ENCODE results near the gene USP48.
"Not testable (repeated sequence)": the region's sequence is repeated elsewhere in the genome, so short reads cannot be mapped to it uniquely, and the experiment has no call there.

The USP48 gene

DNA sequence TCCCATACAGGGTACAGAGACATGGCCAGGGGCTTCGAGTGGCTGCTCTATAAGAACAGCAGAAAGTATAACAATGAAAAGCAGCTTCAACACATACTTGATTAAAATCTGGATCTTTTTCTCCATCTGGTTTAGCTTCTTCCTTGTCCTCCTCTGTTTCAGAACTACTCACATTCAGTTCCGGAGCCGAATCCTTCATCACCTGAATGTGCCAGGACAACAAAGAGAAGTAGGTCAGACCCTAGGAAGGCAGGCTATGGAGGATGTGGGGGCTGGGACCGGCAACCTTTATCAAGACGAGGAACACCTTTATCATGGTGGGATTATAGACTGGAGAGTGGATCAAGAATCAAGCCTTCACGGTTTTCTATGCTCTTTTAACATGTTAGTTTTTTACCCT lies 81.5 kb downstream of the USP48 start:
- H3K9me3 ChIP-seq (ENCODE audit: control insufficient read depth, insufficient read depth, low read length) = no peaks in the 10 kb centered on the region
- peaks cover 29% of the 10 kb centered on the region for H3K36me3 ChIP-seq (ENCODE audit: insufficient read depth, low read length)
- peaks cover 18% of the 10 kb centered on the region for H3K4me1 ChIP-seq (ENCODE audit: insufficient read depth, low read length)
- no peak overlapping the region for H3K9ac ChIP-seq (ENCODE audit: low read depth, low read length)

DNA sequence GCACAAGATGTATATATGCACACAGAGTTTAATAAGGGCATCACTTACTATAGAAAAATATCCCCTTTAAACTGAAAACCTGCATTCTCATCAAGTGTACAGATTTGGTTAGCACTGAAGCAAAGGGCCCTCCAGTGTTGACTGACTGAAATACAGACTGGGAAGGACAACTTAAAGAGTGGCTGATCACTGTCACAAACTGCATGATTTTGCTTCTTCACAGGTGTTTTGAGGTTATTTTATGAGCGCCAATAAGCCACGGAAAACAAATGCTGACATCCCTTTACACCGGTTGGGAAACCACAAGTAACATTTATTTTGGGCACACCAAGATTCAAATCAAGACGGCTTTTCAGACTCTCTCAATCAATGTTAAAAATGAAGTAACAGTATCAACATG lies 82.9 kb downstream of the USP48 start:
- H3K9me3 ChIP-seq (ENCODE audit: control insufficient read depth, insufficient read depth, low read length) = no peaks in the 10 kb centered on the region
- peaks cover 23% of the 10 kb centered on the region for H3K36me3 ChIP-seq (ENCODE audit: insufficient read depth, low read length)
- peaks cover 5% of the 10 kb centered on the region; the same call in 1 of the 2 replicates for H3K4me1 ChIP-seq (ENCODE audit: insufficient read depth, low read length)
- H3K9ac ChIP-seq (ENCODE audit: low read depth, low read length) = no peak overlapping the region

DNA sequence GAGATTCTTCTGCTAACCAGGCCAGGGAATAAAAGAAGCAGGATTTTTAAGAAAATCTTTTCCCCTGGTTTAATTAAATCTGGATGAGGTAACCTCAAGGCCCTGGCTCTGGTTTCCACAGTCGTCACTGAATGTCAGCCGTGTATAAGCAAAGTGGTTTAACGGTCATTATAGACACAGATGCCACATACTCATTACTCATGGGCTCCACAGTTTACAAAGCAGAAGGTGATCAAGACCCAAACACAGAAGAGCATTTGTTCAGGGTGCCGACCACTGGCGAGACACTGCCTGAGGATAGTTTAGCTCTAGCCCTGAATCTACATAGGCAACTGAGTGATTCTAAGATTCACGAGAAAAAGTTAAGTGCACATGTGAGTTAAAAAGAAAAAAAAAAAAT lies 86.0 kb downstream of the USP48 start:
- no peaks in the 10 kb centered on the region for H3K9me3 ChIP-seq (ENCODE audit: control insufficient read depth, insufficient read depth, low read length)
- no peak overlapping the region for H3K9ac ChIP-seq (ENCODE audit: low read depth, low read length)
- H3K36me3 ChIP-seq (ENCODE audit: insufficient read depth, low read length) = peaks cover 37% of the 10 kb centered on the region
- H3K4me1 ChIP-seq (ENCODE audit: insufficient read depth, low read length) = no peaks in the 10 kb centered on the region

DNA sequence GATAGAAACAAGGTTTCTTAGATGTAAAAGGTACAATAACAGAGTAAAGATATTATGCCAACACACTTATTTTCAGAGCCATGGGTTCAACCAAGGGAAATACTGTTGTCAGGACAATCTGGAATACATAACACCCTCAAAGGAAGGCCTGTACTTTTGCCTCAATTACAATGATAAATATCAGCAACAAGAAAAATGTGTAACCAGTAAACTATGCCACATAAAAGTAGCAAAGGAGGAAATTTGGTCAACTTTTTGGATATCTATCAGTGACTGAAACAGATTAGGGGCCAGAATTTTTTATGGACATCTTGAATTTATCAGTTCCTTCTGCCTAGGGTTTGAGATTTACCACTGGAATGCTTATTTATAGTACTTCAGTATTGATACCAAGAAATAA lies 89.2 kb downstream of the USP48 start:
- H3K4me1 ChIP-seq (ENCODE audit: insufficient read depth, low read length) = no peaks in the 10 kb centered on the region
- H3K36me3 ChIP-seq (ENCODE audit: insufficient read depth, low read length) = peaks cover 36% of the 10 kb centered on the region
- H3K9me3 ChIP-seq (ENCODE audit: control insufficient read depth, insufficient read depth, low read length) = no peaks in the 10 kb centered on the region
- H3K9ac ChIP-seq (ENCODE audit: low read depth, low read length) = no peak overlapping the region

DNA sequence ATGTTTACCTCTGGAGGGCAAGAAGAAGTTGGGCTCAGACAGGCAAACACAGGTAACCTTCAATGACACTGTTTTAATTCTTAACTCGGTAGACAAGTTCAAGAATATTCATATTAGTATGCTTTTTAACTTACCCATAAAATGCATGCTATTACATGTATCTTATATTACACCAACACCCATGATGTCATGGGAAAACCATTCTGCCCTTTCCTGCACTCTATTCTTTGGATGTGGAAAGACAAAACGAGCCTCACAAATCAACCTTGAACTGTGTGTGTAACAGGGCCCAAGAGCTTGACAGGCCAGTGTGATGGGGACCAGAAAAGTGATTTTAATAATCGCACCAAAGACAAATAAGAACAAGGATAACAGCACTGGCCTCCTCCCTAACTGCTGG lies 91.2 kb downstream of the USP48 start:
- peaks cover 49% of the 10 kb centered on the region for H3K36me3 ChIP-seq (ENCODE audit: insufficient read depth, low read length)
- no peaks in the 10 kb centered on the region for H3K9me3 ChIP-seq (ENCODE audit: control insufficient read depth, insufficient read depth, low read length)
- no peaks in the 10 kb centered on the region for H3K4me1 ChIP-seq (ENCODE audit: insufficient read depth, low read length)
- no peak overlapping the region for H3K9ac ChIP-seq (ENCODE audit: low read depth, low read length)

DNA sequence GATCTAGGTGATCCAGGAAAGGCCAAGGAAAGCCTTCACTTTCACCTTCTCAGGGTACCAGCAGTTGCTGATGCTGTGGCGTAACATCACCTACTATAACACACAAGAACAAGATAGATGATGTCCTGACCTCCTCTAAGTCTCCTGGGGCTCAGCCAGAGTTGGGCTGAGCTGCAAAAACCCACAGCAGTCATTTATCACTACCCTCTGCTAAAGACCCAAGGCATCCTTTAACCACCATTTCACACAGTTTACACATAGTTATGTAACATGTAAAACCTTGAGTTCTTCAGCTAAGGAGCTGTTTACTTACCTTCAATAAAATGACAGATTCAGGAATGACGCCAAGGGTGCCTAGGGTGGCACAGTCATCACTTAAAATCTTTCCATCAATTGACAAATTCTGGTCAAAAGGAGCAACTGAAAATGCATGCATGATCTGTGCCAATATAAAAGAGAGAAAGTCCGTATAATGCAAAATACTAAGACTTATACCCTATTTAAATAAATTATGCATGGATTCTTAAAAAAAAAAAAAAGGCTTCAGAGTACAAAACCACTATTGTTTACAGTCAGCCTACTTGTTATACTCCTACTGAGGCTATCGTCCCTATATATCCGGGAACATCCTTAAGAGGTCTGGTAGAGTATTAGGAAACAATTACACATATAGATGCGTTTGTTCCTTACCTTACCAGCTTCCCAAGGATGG lies 93.1 kb downstream of the USP48 start:
- Histone ChIP-seq H3K9me3 (ENCODE audit: control insufficient read depth, insufficient read depth, low read length) (no peaks in the 10 kb centered on the region), H3K36me3 (ENCODE audit: insufficient read depth, low read length) (peaks cover 61% of the 10 kb centered on the region), H3K9ac (ENCODE audit: low read depth, low read length) (no peak overlapping the region), H3K4me1 (ENCODE audit: insufficient read depth, low read length) (no peaks in the 10 kb centered on the region)

DNA sequence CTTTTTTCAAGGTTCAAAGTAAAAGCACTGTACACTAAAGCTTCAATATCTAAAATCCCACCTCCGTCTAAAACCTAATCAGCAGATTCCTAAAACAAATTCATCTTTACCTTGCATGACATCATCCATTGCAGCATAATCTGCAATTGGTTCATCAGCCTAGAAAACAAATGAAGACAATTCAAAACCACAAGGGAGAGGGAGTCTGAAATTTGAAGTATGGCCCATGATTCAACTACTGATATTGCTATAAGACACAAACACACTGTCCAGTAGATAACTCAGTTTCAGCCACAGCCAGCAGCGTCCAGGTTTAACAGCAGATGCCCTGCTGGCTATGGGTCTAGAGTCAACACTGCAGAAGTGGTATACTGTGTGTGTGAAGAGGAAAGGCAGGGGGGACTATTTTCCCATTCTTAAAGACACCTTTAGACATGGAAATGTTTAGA lies 95.8 kb downstream of the USP48 start:
- peaks cover 41% of the 10 kb centered on the region for H3K36me3 ChIP-seq (ENCODE audit: insufficient read depth, low read length)
- no peaks in the 10 kb centered on the region for H3K4me1 ChIP-seq (ENCODE audit: insufficient read depth, low read length)
- no peaks in the 10 kb centered on the region for H3K9me3 ChIP-seq (ENCODE audit: control insufficient read depth, insufficient read depth, low read length)
- no peak overlapping the region for H3K9ac ChIP-seq (ENCODE audit: low read depth, low read length)

DNA sequence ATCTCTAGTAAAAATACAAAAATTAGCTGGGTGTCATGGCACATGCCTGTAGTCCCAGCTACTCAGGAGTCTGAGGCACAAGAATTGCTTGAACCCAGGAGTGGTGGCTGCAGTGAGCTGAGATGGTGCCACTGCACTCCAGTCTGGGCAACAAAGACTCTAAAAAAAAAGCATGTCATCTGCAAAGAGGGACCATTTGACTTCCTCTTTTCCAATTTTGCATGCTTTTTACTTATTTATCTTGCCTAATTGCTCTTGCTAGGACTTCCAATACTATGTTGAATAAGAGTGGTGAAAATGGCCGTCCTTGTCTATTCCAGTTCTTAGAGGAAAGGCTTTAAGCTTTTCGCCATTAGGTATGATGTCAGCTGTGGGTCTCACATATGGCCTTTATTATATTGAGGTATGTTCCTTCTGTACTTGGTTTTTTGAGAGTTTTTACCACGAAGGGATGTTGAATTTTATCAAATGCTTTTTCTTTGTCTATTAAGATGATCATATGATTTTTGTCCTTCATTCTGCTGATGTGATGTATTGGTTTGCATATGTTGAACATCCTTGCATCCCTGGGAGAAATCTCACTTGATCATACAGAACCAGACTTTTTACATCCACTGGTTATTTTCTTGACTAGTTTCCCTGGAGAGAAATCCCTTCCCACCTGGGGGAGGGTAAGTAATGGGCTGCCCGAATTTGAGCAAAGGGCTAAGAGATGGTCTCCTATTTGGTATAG lies 96.8 kb downstream of the USP48 start:
- H3K9ac ChIP-seq (ENCODE audit: low read depth, low read length) = no peak overlapping the region
- H3K36me3 ChIP-seq (ENCODE audit: insufficient read depth, low read length) = peaks cover 42% of the 10 kb centered on the region
- no peaks in the 10 kb centered on the region for H3K9me3 ChIP-seq (ENCODE audit: control insufficient read depth, insufficient read depth, low read length)
- H3K4me1 ChIP-seq (ENCODE audit: insufficient read depth, low read length) = no peaks in the 10 kb centered on the region

DNA sequence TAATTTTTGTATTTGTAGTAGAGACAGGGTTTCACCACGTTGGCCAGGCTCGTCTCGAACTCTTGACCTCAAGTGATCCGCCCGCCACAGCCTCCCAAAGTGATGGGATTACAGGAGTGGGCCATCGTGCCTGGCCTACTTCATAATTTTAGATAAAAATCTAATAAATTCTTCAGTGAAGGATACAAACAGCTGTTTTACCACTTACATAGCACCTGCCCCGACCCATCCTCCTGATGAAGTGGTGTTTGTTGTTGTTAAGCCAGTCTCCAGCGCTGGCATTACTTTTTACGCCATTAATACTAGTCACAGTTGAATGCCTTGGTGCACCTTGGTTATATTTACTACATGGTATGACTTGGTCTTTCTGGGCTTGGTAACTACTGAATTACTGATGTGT lies 101.5 kb downstream of the USP48 start:
- Histone ChIP-seq H3K4me1 (ENCODE audit: insufficient read depth, low read length) (no peaks in the 10 kb centered on the region), H3K9me3 (ENCODE audit: control insufficient read depth, insufficient read depth, low read length) (no peaks in the 10 kb centered on the region), H3K36me3 (ENCODE audit: insufficient read depth, low read length) (peaks cover 21% of the 10 kb centered on the region), H3K9ac (ENCODE audit: low read depth, low read length) (no peak overlapping the region)

DNA sequence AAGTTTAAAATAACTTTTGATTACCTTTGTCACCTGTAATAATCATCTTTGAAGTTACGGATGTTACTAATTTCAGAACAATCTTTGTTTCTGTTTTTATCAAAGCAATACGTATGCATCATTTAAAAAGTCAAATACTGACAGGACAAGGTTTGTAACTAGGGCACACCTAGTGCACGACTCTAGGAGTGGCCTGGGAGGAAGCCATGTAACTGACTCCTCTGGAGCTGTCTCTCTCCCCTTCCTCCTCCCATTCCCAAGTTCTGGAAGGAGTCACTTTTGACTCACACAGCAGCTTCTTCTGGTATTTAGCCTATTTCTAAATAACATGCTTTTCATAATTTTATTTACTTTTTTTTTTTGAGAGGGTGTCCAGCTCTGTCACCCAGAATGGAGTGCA lies 102.0 kb downstream of the USP48 start:
- no peak overlapping the region for H3K9ac ChIP-seq (ENCODE audit: low read depth, low read length)
- H3K4me1 ChIP-seq (ENCODE audit: insufficient read depth, low read length) = no peaks in the 10 kb centered on the region
- peaks cover 16% of the 10 kb centered on the region for H3K36me3 ChIP-seq (ENCODE audit: insufficient read depth, low read length)
- H3K9me3 ChIP-seq (ENCODE audit: control insufficient read depth, insufficient read depth, low read length) = no peaks in the 10 kb centered on the region

DNA sequence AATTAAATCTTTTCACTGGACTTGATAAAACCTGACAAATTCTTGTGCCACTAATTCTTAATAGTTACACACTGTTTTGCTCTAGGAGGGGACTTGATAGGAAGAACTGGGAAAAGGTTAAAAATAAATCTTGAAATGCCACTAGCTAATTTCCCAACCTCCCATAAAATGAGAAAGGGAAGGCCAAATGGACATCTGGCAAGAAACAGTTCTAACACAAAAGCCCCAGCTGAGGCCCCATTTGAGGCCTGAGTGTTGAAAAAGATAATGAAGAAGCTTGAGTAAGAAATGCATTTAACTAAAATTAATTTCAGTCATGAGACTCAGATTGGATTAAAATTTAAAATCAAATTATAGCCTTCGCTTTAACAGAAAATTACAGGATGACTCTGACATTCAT lies 102.6 kb downstream of the USP48 start:
- no peaks in the 10 kb centered on the region for H3K9me3 ChIP-seq (ENCODE audit: control insufficient read depth, insufficient read depth, low read length)
- H3K9ac ChIP-seq (ENCODE audit: low read depth, low read length) = no peak overlapping the region
- peaks cover 11% of the 10 kb centered on the region for H3K36me3 ChIP-seq (ENCODE audit: insufficient read depth, low read length)
- no peaks in the 10 kb centered on the region for H3K4me1 ChIP-seq (ENCODE audit: insufficient read depth, low read length)

DNA sequence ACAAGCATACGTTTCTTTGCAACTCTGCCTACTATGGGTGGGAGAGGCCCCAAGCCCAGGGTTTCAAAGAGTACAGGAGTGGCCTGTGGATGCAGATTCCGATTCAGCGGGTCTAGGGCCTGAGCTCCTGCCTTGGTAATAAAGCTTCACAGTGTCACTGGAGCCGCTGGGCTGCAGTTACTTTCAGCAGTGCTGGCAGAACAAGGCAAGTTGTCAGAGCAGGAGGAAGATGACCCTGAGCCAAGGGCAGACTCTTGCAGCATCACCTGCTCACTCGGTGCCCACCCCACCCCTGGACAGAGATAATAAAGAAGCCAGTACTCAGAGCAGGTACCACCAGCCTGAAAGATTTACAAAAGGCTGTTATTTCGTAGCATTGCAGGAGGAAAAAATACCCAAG lies 105.8 kb downstream of the USP48 start:
- H3K36me3 ChIP-seq (ENCODE audit: insufficient read depth, low read length) = peaks cover 11% of the 10 kb centered on the region

DNA sequence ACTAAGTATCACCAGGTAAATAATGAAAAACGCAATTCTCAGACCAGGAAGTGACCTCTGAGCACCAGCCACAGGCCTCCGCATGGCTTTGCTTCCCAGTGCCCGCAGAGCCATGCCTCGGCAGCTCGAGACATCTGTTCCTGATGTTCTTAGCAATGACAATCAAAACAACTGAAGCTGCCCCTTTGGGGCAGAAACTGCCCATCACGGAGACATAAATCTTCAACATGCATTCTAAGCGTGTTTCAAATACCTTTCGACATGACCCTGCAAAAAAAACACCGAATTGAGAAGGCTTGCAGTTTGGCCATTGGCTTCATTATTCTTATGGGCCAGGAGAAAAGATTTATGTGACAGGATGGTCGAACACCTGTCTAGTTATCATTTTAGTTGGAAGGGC lies 108.0 kb downstream of the USP48 start:
- peaks cover 24% of the 10 kb centered on the region for H3K4me1 ChIP-seq (ENCODE audit: insufficient read depth, low read length)
- no peak overlapping the region for H3K9ac ChIP-seq (ENCODE audit: low read depth, low read length)
- H3K36me3 ChIP-seq (ENCODE audit: insufficient read depth, low read length) = peaks cover 5% of the 10 kb centered on the region; the same call in 1 of the 2 replicates
- H3K9me3 ChIP-seq (ENCODE audit: control insufficient read depth, insufficient read depth, low read length) = no peaks in the 10 kb centered on the region

More for the DNA sequence above, 105.8 kb downstream of the USP48 start:
- H3K9me3 ChIP-seq (ENCODE audit: control insufficient read depth, insufficient read depth, low read length) = no peaks in the 10 kb centered on the region
- H3K9ac ChIP-seq (ENCODE audit: low read depth, low read length) = no peak overlapping the region
- peaks cover 7% of the 10 kb centered on the region; the same call in 1 of the 2 replicates for H3K4me1 ChIP-seq (ENCODE audit: insufficient read depth, low read length)

DNA sequence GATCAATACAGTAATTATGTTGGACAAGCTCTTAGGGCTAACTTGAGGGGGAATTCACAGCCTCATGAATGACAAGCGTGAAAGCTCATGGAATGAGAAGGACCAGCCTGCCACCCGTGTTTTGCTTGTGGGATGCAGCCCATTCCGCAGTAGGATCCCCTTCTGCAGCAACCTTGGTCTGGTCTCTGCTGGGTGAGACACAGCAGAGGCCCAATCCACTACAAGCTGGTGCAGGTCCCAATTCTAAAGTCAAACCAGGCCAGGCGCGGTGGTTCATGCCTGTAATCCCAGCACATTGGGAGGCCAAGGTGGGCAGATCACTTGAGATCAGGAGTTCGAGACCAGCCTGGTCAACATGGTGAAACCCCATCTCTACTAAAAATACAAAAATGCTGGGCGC lies 109.1 kb downstream of the USP48 start:
- H3K9ac ChIP-seq (ENCODE audit: low read depth, low read length); H3K9me3 ChIP-seq (ENCODE audit: control insufficient read depth, insufficient read depth, low read length); H3K36me3 ChIP-seq (ENCODE audit: insufficient read depth, low read length): not testable (repeated sequence)
- H3K4me1 ChIP-seq (ENCODE audit: insufficient read depth, low read length) = peaks cover 25% of the 10 kb centered on the region

DNA sequence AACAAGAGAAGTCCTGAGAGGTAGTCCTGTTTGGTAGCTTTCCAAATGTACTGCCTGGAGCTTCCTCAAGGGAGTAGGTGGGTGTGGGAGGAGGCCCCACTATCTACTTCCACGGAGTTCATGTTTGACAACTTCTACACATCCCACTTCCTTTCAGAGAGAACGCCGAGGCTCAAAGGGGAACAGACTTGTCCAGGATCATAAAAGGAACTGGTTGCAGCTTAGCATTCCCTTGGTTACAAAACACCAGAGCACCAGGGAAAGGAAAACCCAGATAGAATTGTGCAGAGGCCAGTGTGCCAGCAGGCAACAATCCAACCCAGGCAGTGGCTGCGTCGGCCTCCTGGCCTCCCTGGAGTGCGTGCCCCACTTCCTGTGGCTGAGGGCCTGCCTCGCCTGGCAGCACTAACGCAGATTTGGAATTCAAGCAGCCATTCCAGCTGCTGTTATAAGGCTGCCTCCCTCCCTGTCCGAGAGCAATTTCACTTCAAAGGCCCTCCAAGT lies 109.6 kb downstream of the USP48 start:
- Histone ChIP-seq H3K9ac (ENCODE audit: low read depth, low read length) (no peak overlapping the region), H3K4me1 (ENCODE audit: insufficient read depth, low read length) (peaks cover 25% of the 10 kb centered on the region), H3K9me3 (ENCODE audit: control insufficient read depth, insufficient read depth, low read length) (no peaks in the 10 kb centered on the region), H3K36me3 (ENCODE audit: insufficient read depth, low read length) (no peaks in the 10 kb centered on the region)

Measured in ES-I3 (cell line).